ENCODE measurements around the gene PIAS1. TPM values are rescaled to one million over a fixed set of nuclear protein-coding genes. Genes with fewer than 3 reads are reported as not detected.
A peak's percentile ranks its signal among the peaks of the same experiment; 100 is the strongest.

PIAS1 gene
- total RNA-seq, 4 donors from 2014 or later, result 61.8 to 106 (median 86.3) TPM

DNA sequence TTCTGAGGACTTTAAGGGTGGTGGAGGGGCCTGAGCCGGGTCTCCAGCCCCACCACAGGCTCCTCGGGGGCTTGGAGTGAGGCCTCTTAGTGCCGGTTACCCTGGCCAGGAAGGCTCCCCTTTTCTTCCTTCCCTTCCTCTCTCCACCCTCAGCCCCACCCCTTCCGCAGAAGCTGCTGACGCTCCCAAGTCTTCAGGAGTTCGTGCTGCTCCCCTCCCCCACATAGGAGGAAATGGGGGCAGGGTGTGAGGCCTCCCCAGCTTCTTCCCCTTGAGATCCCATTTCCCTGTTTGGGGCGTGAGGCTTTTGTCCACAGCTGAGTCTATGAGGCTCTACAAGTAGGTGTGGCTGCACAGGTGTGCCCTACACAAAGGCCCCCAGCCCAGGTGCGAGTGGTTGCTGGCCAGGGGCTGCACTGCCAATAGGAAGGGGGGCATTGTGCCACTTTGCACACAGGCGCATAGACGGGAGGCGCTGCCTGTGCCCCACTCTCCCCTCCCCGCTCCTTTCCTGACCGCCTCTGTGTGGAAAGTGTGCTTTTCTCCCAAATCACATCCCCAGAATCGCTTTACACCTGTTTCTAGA is 151.9 kb downstream of the PIAS1 start:
- H3K36me3 ChIP-seq, result peaks cover 0 to 13% (median 0%) of the 10 kb centered on the region in 3 donors
- H3K27ac ChIP-seq, result peak overlapping the region in 3 of 4 donors; percentile 69 to 76 (median 72)
- no peaks in the 10 kb centered on the region for H3K9me3 ChIP-seq
- TF ChIP-seq, protein P1, sequence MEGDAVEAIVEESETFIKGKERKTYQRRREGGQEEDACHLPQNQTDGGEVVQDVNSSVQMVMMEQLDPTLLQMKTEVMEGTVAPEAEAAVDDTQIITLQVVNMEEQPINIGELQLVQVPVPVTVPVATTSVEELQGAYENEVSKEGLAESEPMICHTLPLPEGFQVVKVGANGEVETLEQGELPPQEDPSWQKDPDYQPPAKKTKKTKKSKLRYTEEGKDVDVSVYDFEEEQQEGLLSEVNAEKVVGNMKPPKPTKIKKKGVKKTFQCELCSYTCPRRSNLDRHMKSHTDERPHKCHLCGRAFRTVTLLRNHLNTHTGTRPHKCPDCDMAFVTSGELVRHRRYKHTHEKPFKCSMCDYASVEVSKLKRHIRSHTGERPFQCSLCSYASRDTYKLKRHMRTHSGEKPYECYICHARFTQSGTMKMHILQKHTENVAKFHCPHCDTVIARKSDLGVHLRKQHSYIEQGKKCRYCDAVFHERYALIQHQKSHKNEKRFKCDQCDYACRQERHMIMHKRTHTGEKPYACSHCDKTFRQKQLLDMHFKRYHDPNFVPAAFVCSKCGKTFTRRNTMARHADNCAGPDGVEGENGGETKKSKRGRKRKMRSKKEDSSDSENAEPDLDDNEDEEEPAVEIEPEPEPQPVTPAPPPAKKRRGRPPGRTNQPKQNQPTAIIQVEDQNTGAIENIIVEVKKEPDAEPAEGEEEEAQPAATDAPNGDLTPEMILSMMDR (IDR thresholded peaks at IDR 0.05), result no peak
- peak in 1 of 2 donors; percentile 62 for TF ChIP-seq EP300 (IDR thresholded peaks at IDR 0.05)
- no peaks in the 10 kb centered on the region for H3K27me3 ChIP-seq
- DNase-seq (ENCODE audit: low spot score in 2 of 2), result peak in 1 of 2 donors; percentile 53
- peaks cover 0 to 46% (median 19%) of the 10 kb centered on the region in 4 donors for H3K4me1 ChIP-seq
- peak overlapping the region in 2 of 4 donors; percentile 20 to 39 for H3K4me3 ChIP-seq
- WGBS, 2 donors, result 54 to 65% methylated on average over 11 to 14 of the region's 14 CpGs

DNA sequence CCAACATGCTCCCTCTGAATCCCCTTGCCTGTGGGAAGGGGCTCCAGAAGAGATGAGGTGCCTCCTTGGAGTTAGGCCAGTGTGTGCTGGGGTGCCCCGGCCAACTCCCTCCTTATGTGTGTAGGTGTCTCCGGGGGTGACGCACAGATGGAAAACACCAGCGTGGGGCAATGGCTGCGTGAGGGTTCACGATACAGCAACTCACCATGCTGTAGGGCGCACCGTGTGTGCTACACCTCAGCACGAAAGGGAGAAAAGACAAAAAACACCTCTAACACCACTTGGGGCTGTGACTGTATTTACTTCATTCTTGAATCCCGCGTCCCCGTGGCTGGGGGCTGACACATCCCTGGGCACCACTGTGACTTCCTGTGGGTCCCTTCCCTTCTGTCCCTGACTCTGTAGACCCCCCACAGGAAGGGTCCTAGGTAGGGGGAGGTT is 152.6 kb downstream of the PIAS1 start:
- no peaks in the 10 kb centered on the region for H3K9me3 ChIP-seq
- peak overlapping the region in 2 of 4 donors; percentile 54 to 72 for H3K27ac ChIP-seq
- TF ChIP-seq, protein P1 (IDR thresholded peaks at IDR 0.05), result no peak
- no peak for TF ChIP-seq POLR2A (IDR thresholded peaks at IDR 0.05)
- no peak for TF ChIP-seq EP300 (IDR thresholded peaks at IDR 0.05)
- DNase-seq (ENCODE audit: low spot score in 2 of 2), result no peak
- 90 to 92% methylated on average over 12 of the region's 12 CpGs for WGBS, 2 donors
- H3K4me3 ChIP-seq, result no peak overlapping the region
- no peaks in the 10 kb centered on the region for H3K27me3 ChIP-seq
- peaks cover 0 to 41% (median 19%) of the 10 kb centered on the region in 4 donors for H3K4me1 ChIP-seq
- peaks cover 0 to 13% (median 0%) of the 10 kb centered on the region in 3 donors for H3K36me3 ChIP-seq

DNA sequence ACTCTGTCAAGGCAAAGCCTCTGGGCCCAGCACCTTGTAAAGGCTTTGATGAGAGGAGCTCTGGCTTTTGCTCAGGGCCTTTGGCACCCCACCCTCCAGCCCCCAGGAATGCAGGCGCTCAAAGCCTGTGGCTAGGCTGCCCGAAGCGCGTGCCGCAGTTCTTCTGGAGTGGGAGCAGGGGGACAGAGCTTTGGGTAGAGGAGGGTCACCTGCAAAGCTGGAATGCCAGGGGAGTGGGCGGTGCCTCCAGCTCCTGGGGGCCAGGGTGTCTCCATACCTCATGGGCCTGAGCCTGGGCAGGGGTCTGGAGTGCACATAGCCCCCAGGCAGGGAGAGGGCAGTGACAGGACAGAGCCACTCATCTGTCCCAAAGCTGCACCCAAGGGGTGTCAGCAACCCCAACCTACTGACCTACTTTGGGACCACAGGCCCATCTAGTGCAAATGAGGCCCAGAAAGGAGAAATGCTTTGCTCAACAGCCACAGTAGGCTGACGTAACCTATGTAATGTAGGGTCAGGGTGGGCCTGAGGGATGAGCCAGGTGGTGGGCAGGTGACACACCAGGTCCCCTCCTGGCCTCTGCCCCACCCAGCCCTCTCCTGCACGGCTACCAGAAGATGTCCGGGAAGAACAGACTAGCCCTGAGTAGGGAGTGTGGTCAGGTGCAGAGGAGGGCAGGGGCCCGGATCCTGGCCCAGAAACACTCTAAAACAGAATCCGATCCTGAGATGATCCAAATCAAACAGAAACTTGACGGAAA is 153.2 kb downstream of the PIAS1 start:
- no peak overlapping the region for H3K4me3 ChIP-seq
- no peaks in the 10 kb centered on the region for H3K27me3 ChIP-seq
- no peak overlapping the region for H3K27ac ChIP-seq
- peaks cover 0 to 13% (median 0%) of the 10 kb centered on the region in 3 donors for H3K36me3 ChIP-seq
- H3K4me1 ChIP-seq, result peaks cover 0 to 41% (median 19%) of the 10 kb centered on the region in 4 donors
- no peaks in the 10 kb centered on the region for H3K9me3 ChIP-seq
- TF ChIP-seq POLR2A (IDR thresholded peaks at IDR 0.05), result no peak
- no peak for TF ChIP-seq EP300 (IDR thresholded peaks at IDR 0.05)
- TF ChIP-seq, protein P1 (IDR thresholded peaks at IDR 0.05), result no peak
- DNase-seq (ENCODE audit: low spot score in 2 of 2), result no peak
- WGBS, 2 donors, result 90 to 94% methylated on average over 10 to 12 of the region's 12 CpGs

DNA sequence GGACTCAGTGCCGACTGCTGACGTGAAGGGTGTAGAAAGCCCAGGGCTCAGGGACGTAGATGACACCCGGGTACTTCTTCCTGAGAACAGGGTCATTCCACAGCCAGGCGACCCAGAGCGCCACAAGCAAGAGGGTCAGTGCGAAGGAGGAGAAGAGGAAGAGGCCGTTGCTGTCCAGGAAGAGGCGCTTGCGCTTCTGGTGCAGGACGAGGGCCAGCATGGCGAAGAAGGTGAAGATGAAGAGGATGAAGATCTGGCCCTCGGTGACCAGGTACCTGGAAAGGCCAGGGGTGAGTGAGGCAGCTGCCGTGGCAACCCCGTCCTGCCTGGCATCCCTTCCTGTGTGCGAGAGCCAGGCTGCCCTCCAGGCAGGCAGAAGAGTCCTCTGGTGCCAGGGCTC is 154.0 kb downstream of the PIAS1 start:
- WGBS, 2 donors, result 83 to 88% methylated on average over 16 of the region's 16 CpGs
- no peak for TF ChIP-seq POLR2A (IDR thresholded peaks at IDR 0.05)
- no peak for TF ChIP-seq EP300 (IDR thresholded peaks at IDR 0.05)
- TF ChIP-seq, protein P1 (IDR thresholded peaks at IDR 0.05), result no peak
- no peak for DNase-seq (ENCODE audit: low spot score in 2 of 2)
- peaks cover 0 to 13% (median 0%) of the 10 kb centered on the region in 3 donors for H3K36me3 ChIP-seq
- peaks cover 0 to 41% (median 19%) of the 10 kb centered on the region in 4 donors for H3K4me1 ChIP-seq
- no peaks in the 10 kb centered on the region for H3K27me3 ChIP-seq
- no peak overlapping the region for H3K27ac ChIP-seq
- H3K9me3 ChIP-seq, result no peaks in the 10 kb centered on the region
- H3K4me3 ChIP-seq, result no peak overlapping the region

Measured in tibial nerve (tissue), 4 donors.